Nephron progenitor cell (in vitro differentiated cells): ENCODE measurements around the gene LCN15.
"Not testable (repeated sequence)": the region's sequence is repeated elsewhere in the genome, so short reads cannot be mapped to it uniquely, and the experiment has no call there.

Experiments
- DNase-seq: peaks from one replicate; pipeline ENCODE4 v3.0.0; 2021
- H3K27ac Mint-ChIP-seq: 2 replicates; pipeline ENCODE4 v1.8.0; 2021; ENCODE audit warnings: mild to moderate bottlenecking, moderate library complexity, mixed read lengths
- H3K27me3 Mint-ChIP-seq: 2 replicates; pipeline ENCODE4 v1.8.0; 2021; ENCODE audit warnings: mild to moderate bottlenecking, low read depth, mixed read lengths; ENCODE audit not compliant: poor library complexity
- H3K36me3 Mint-ChIP-seq: 2 replicates; pipeline ENCODE4 v1.8.0; 2021; ENCODE audit warnings: low read depth, mixed read lengths
- H3K4me1 Mint-ChIP-seq: 2 replicates; pipeline ENCODE4 v1.8.0; 2021; ENCODE audit warnings: mixed read lengths
- H3K4me3 Mint-ChIP-seq: 2 replicates; pipeline ENCODE4 v1.8.0; 2021; ENCODE audit warnings: mild to moderate bottlenecking, moderate library complexity, mixed read lengths
- H3K9me3 Mint-ChIP-seq: 2 replicates; pipeline ENCODE4 v1.8.0; 2021; ENCODE audit warnings: mild to moderate bottlenecking, moderate library complexity, mixed read lengths
- CTCF ChIP-seq: fragments of 200-600 bp; sonication (generic); IDR thresholded peaks from 2 replicates; pipeline ENCODE4 v1.5.0; 2021; ENCODE audit warnings: antibody characterized with exemption

LCN15 gene

GRCh38 chr9:136806067-136806466 lies 41.7 kb upstream of the LCN15 start:
- no peaks in the 10 kb centered on the region for H3K9me3 Mint-ChIP-seq
- H3K4me3 Mint-ChIP-seq = peak overlapping the region; percentile 85
- DNase-seq = no peak
- no peak overlapping the region for H3K27ac Mint-ChIP-seq
- TF ChIP-seq CTCF = no peak
- peaks cover 46% of the 10 kb centered on the region for H3K4me1 Mint-ChIP-seq
- H3K36me3 Mint-ChIP-seq = peaks cover 27% of the 10 kb centered on the region
- H3K27me3 Mint-ChIP-seq = no peaks in the 10 kb centered on the region

GRCh38 chr9:136805207-136805740 lies 41.0 kb upstream of the LCN15 start:
- H3K36me3 Mint-ChIP-seq = peaks cover 22% of the 10 kb centered on the region
- no peak for TF ChIP-seq CTCF
- H3K27me3 Mint-ChIP-seq = no peaks in the 10 kb centered on the region
- no peak for DNase-seq
- H3K4me1 Mint-ChIP-seq = peaks cover 46% of the 10 kb centered on the region
- peak overlapping the region; percentile 60 for H3K4me3 Mint-ChIP-seq
- no peaks in the 10 kb centered on the region for H3K9me3 Mint-ChIP-seq
- H3K27ac Mint-ChIP-seq = no peak overlapping the region

- Mint-ChIP-seq H3K27ac (no peak overlapping the region), H3K36me3 (peaks cover 16% of the 10 kb centered on the region), H3K4me3 (no peak overlapping the region), H3K27me3 (no peaks in the 10 kb centered on the region), H3K9me3 (no peaks in the 10 kb centered on the region), H3K4me1 (peaks cover 44% of the 10 kb centered on the region)
- no peak for DNase-seq
- no peak for TF ChIP-seq CTCF
Observed at GRCh38 chr9:136804509-136805206, 40.3 kb upstream of the LCN15 start.

GRCh38 chr9:136803551-136804508 lies 39.5 kb upstream of the LCN15 start:
- H3K36me3 Mint-ChIP-seq = peaks cover 14% of the 10 kb centered on the region
- DNase-seq = no peak
- H3K4me3 Mint-ChIP-seq = no peak overlapping the region
- H3K9me3 Mint-ChIP-seq = no peaks in the 10 kb centered on the region
- no peak for TF ChIP-seq CTCF
- H3K4me1 Mint-ChIP-seq = peaks cover 35% of the 10 kb centered on the region
- H3K27ac Mint-ChIP-seq = peak overlapping the region; percentile 83
- peaks cover 5% of the 10 kb centered on the region for H3K27me3 Mint-ChIP-seq

- Mint-ChIP-seq H3K36me3 (peaks cover 14% of the 10 kb centered on the region), H3K4me1 (peaks cover 34% of the 10 kb centered on the region)
- H3K27me3 Mint-ChIP-seq, DNase-seq, H3K27ac Mint-ChIP-seq, H3K4me3 Mint-ChIP-seq, H3K9me3 Mint-ChIP-seq: not testable (repeated sequence)
Observed at GRCh38 chr9:136803009-136803550, 38.8 kb upstream of the LCN15 start.

- TF ChIP-seq CTCF = no peak
- Mint-ChIP-seq H3K27ac (no peak overlapping the region), H3K27me3 (peaks cover 5% of the 10 kb centered on the region)
Observed at GRCh38 chr9:136802321-136802720, 38.0 kb upstream of the LCN15 start.

More at GRCh38 chr9:136802321-136802720, 38.0 kb upstream of the LCN15 start:
- Mint-ChIP-seq H3K36me3 (peaks cover 14% of the 10 kb centered on the region), H3K4me1 (peaks cover 37% of the 10 kb centered on the region), H3K4me3 (no peak overlapping the region), H3K9me3 (no peaks in the 10 kb centered on the region)
- no peak for DNase-seq
